HG03558 (cell line): ENCODE results near the gene REC8.
A peak's percentile ranks its signal among the peaks of the same experiment; 100 is the strongest.

Source experiments
- ATAC-seq: cut with Tn5 transposase; IDR thresholded peaks from one replicate; pipeline ENCODE4 v1.9.1; 2021; ENCODE audit warnings: moderate number of reproducible peaks; ENCODE audit not compliant: unreplicated experiment; ENCODE audit errors: extremely low read depth

REC8 gene

DNA sequence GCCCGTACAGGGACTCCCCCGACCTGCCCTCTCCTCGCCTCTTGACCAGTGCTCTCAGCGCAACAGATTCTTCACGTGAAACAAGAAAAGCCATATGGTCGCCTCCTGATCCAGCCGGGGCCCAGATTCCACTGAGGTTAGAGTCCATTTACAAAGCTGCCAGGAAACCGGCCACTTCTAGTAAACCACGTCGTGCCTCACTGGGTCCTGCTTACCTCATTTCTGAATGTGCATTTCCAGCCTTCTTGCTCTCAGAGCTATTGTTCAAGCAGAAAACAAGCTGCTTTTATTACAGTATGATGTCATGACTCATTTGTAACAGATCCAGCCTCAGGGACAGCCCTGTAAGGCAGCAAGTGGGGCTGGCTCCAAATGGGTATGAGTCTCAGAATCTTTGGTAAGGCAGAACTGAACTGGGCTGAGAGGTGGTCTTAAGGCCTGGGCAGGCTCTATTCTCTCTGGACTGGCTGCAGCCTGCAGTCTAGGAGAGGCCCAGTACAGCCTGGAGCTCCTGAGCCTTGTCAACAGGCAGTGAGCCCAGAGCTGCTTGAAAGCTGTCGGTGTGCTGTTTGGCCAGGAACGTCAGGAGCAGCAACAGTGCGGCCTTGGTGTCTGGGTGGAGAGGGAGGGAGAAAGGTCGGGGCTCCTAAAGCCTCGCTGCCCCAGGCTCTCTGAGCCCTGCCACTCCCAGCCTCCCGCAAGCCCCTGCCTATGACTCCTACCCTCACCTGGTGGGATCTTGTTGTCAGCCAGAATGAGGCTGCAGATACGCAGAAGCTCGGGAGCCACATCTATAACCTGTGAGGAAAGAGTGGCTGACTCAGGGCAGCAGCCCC, 8.3 kb downstream of the REC8 start:
- ATAC-seq, result no peak

DNA sequence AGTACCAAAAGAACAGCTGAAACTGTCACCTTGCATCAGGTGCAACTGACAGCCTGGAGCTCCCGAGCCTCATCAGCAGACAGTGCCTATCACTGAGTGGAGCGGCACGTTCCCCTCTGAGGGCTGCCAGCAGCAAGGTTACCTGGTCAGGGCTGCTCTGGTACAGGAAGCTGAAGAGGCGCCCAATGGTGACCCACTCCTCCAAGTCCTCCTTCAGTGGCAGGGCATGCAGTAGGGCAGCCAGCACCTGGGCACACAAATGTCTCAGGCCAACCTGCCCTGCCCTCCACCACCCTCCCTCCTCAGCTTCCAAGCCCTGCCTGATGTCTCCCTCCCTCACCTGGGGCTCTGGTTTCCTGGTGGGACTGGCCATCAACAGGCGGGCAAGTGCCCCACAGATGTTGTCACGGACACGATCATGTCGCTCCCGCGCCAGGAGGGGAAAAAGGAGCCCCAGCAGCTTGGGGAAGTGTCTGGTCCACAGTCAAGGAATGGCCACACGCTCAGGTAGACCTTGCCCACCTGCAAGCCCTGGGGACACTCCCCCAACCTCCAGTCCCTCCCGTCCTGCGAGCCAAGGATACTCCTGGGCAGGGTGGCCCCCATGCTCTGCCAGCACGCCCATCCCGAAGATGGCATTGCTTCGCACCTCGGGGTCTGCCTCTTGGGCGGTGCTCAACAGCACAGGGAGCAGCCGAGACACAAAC, 9.6 kb downstream of the REC8 start:
- no peak for ATAC-seq

DNA sequence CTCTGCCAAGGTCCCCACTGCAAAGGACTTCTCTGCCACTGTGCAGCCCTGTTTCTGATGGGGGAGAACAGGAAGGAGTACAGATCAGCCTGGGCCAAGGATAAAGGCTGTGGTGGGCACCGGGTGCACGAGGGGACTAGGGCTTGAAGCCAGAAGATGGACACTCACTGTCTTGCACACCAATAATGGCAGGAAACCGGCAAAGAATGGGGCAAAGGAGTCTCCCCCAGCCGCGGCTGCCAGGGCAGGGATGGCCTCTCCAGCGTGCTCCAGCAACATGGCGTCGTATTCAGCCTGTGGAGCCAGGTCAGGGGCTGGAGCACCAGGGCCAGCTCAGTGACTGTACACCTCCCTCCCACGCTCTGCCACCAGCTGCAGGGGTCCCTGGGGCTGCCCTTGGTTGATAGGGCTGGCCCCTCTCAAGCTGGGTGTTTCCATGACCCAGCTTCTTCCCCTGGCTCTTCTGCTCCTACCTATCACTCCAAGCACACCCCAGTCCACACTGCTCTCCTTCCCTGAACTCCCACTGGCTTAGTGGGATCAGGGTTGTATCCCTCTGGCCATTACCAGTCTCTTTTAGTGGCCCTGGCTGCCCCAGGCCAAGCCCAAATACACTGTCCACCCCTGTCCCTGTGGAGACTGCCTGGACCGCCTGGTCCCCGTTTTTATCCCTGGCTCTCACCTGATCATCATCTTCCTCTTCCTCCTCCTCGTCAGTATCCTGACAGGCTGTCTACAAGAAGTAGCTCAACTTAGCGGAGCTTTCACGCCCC, 10.4 kb downstream of the REC8 start:
- no peak for ATAC-seq

DNA sequence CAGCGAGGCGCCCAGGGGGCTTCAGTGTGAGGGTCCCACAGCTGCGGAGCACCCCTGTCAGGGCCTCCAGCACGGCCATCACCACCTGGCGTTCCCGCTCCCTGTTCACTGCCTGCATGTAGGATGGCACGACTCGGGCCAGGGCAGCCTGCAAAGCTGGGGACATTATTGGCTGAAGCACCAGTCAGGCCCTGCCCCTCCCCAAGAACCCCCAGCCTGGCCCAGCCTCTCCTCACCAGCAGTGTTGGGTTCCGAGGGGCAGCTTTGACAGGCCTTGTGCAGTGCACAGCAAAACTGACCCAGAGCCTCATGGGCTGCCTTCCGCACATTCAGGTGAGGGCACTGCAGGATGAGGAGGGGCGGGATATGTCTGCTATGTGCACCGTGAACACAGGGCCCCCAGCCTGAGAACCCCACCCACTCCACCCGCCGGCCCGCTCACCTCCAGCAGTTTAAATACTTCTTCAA, 11.2 kb downstream of the REC8 start:
- no peak for ATAC-seq

DNA sequence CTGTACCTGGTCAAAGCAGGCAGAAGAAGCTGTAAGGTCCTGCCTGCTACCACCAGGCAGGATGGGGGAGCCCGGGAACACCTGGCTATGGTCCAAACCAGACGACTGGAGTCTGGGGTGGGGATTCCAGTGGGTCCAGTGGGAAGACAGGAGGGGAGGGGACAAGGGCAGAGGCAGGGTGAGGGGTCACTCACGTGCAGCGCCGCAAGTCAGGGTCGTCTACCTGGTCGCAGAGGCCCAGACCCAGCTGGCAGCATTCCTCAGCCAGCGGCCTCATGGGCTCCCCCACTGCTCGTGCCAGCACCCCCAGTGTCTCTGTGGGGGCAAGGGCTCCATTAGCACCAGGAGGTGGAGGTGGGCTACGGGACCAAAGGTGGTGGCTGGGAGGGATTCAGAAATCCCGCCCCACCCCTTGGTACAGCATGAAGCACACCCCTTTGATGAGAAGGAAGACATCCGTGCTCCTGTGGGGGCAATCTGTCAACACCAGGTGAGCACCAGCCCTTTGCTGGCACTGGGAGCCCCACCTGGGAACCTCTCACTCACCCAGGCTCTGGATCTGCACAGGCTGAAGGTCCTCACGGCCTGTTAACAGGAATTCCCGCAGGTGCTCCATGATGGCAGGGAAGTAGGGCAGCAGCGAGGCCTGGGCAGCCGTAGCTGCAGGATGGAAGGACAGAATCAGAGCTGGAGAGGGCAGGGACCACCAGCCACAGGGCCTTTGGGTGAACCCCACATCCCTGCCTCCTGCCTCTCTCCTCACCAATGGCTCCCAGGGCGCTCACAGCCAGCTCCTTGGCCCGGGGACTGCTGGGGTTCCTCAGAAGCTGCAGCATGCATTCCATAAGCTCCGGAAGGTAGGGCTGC, 12.5 kb downstream of the REC8 start:
- ATAC-seq, result no peak

DNA sequence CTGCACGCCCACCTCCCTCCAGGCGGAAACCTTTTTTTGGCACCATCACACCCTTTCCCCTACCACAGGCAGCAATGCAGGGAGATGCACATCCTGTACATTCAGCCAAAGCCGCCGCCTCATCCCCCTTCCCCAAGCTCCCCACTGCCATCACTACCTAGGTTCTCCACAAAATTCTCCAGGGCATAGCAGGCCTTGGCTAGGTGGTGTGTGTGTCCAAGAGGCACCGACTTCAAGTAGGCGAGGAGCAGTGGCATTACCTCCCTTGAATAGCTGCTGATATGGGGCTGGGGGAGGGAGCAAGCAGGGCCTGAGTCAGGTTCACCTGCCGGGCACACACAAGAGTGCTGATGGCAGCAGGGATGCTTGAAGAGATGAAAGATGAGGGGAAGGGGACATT, 13.1 kb downstream of the REC8 start:
- ATAC-seq, result no peak

DNA sequence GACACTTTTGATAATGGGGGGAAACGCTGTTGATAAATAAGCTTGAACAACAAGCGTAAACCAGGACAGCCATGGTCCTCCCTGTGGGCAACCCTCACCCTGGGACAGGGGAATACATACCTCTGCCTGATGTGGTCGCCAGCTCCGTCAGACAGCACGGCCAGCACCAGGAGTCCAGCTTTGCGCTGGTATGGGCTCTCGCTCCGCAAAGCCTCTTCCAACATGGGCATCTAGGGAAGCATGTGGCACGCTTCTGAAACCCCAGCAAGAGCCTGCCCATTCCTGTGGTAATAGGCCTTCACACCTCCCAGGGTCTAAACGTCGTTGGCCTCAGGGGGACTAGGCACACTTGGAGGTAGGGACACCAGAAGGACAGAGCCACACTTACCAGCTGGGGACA, 13.9 kb downstream of the REC8 start:
- no peak for ATAC-seq

DNA sequence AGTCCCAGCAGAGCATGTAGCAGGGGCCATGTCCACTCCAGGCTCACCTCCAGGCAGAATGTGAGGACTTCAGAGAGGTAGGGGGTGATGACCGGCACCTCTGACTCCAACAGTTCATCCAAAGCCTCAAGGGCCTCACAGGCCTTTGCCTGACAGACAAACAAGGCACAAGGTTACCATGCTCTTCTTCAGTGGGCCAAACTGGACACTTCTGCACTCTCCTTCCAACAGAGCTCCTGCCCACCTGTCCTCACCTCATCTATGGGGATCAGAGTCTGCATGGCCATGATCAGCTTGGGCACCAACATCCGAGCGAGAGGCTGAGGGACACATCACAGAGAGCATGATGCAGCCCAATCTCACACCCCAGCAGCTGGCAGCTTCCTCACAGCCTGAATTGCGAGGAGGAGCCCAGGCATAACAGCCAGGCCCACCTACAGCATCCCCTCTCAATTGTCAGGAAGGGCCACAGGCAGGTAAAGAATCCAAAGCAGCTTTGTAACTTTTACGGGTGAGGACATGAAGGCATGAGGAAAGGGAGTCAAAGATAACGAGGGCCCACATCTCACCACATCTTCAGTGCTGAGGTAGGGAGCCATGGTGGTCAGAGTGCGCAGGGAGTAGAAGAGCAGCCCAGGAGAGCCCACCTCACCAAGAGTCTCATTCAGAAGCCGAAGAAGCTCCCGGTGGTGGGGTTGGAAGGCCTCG, 15.1 kb downstream of the REC8 start:
- ATAC-seq, result no peak

DNA sequence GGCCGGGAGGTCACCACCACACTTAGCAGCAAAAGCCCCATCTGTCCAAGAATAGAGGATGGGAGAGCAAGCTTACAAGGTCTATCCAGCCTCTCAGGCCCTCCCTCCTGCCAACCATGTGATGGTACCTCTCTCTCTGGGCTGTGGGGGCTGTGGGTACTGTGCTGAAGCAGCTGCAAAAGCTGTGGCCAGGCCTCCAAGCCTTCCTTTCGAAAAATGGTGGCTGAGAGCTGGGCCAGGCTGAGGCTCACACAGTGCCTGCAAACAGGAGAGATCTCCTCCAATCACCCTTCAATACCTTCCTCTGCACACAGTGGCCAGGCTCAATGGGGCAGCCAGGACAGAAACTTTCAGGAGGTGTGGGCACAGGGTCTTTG, 15.6 kb downstream of the REC8 start:
- ATAC-seq, result no peak

DNA sequence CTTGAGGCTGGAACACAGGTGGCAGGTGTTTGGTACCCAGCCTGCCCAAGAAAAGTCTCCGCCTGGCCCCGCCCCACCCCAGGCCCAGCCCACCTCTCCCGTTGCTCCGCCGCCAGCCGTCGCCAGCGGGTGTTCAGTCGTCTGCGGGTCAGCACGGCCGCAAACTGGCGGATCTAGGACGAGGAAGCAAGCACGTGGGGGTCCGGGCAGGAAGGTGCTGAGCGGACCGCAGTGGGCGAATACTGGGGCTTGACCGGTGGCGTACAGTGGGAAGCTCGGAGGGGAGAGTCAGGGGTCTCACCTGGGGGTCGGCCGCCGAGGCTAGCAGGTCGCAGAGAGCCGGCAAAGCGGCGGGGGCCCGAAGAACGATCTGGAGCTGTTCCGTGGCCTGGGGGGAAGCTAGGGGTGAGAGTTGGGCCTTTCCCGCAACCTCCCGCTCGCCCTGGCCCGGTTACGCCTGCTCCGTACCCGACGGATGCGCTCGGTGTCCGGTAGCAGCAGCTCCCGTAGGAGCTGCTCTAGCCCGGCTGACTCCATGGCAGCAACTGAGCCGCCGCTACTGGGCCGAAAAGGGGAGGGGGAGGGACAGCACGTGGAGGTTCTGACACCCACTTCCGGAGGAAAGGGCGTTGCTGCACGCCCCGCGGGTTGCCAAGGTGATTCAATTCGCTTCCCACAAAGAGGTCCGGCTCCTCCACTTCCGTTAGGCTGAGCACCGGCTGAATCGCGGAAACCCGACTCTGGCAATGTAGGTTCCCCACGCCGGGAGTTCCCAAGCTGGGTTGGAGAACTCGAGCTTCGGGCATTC, 16.6 kb downstream of the REC8 start, which contains the start of gene IPO4:
TSS of gene IPO4 (minus strand) at position 566 of the 808 bp plus-strand sequence. CDS start at position 537, 29 bp downstream.
- ATAC-seq, result peak; percentile 60

DNA sequence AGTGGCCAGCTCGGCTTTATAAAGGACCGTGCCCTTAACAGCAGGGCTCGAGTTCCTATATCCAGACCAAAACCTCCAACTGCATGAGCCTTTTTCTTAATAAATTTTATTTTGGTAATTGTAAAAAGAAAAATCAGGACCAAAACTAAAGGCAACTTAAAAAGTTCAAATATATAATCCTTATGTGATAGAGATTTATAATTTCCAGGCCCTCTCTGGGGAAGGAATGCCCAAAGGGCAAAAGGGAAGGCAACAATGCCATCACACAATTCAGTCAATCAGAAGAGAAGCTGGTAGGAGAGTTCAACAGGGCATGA, 17.1 kb downstream of the REC8 start:
- ATAC-seq, result no peak

DNA sequence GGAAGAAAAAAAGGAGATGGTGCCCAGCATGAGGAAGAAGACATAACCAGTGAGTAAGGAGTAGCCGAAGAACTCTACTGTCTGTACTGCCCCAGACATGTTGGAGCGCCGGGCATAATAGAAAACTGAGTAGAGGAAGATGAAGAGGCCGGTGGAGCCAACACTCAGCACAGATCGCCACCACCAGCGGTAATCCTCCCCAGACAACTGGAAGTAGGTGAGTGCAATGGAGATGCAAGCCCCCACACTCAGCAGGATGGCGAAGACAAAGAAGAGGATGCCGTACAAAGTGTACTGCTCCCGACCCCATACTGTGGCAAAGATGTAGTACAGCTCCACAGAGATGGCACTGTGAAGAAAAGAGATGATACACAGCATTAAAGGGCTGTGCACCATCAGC, 17.6 kb downstream of the REC8 start:
- ATAC-seq, result no peak

DNA sequence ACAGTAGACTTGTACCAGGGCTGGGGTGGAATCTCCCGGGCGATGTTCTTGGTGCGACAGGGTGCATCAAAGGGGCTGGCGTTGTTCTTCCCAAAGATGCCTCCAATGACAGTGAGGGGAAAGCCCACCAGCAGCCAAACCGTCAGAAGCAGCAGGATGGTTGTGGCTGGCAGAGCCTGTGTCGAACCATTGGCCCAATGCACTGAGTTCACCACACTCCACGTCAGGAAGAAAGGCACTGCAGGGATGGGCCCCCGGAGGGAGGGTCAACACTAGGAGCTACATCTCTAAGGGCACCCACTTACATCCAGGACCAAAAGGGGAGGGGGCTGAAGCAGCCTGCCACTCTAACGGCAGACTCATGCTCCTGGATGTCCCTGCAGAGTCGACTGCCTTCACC, 18.5 kb downstream of the REC8 start:
- ATAC-seq, result no peak

DNA sequence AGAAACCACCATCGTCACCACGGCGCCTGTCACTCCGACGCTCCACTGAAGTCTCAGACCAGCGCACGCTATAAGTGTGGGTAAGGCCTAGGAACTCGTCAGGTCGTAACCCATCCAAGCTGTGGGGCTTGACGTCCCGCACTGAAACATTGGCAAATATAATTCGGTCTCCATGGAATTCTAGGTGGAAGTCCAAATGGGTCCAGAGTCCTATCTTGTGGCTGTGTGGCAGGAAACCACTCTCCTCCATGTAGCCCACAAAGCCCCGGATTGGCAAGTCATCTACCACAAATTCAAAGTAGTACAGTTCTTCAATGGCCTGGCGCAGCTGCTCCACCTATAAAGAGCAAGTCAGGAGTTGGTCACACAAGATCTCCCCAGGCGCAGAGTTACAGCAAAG, 21.1 kb downstream of the REC8 start:
- no peak for ATAC-seq

DNA sequence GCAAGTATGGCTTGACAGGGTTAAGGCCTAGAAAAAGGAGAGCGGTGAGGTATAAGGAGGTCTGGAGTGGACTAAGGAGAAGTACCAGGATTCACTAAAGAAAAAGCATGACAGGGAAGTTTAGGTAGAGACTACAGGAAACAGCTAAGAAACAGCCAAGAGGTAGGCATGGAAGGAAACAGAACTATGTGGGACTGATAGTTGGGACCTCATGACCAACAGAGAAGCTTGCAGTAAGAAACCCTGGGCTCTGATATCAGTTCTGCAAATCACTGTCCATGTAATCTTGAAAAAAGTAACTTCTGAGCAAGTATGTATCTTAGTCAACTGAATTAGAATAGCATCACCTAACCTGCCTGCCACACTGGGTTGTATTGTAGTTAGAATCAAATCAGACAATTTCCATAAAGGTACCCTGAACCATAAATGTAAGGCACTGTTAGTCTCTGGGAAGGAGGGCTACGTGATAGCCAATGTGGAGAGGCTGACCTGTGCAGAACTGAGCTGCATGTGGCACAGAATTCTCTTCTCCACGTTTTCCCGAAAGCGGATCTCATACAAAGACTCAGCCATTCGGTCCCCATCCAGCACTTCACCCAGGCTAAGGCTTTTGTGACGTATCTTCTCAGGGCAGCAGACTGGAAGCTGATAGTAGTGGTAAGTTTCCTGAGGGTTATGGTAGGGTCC, 22.4 kb downstream of the REC8 start:
- ATAC-seq, result no peak

DNA sequence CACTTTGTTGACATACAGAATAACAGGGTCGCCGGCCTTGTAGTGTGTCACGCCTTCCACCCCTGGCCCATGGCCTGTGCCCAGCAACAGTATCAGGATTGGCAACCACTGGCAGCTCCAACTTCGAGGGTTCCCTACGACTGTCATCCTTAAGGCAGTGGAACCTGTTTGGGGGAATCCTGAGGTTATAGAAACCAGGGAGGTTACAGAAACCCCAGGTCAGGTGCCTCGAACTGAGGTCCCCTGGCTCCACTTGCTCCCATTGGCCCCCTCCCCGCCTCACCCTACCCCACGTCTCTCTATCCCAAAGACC, 22.9 kb downstream of the REC8 start:
- no peak for ATAC-seq

DNA sequence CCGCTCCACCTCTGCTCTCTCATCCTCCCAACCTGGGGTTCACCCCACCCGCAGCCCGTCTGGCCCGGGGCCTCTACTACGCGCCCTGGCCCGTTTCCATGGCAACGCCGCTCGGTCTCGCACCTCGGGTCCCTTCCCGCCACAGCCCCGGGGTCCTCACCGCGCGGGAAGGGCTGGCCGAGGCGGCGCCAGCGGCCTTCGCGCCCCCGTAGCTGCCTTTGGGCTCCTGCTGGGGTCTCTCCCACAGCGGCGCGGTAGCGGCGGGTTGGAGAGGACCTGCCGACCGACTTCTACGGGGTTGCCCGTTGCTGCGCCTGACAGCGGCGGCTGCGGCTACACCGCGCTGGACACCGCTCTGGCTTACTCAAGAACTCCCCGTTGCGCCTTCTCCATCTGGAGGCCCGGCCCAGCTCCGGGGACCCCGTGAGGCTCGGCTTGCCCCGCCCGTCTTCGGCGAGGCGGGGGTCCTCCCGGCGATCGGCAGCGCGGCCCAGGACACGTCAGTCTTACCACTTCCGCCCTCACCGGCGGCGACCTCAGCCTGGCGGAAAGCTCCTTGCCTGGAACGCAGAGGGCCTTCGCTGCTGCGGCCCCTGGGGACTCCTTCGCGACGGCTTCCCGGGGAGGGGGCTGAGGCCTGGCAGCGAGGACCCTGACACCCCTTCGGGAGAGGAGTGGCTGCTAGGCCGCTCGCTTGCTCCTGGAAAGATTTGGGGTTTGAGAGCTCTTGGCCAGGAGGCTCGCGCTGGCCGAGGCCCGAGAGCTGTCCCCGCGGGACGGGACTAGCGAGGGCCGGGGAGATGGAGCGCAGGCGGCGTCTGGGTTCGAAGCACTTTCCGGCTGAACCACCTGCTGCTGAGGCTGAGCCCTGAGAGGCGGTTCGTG, 23.5 kb downstream of the REC8 start, which contains the start of gene TM9SF1:
TSS of gene TM9SF1 (minus strand) at position 256 of the 885 bp plus-strand sequence. CDS start 422 bp downstream, outside the sequence.
- peak; percentile 39 for ATAC-seq
